Right lobe of liver (tissue), 4 donors: ENCODE data around the gene SEPTIN2.

Experiments used
- CTCF ChIP-seq, 4 donors: fragments of 200-600 bp in 3 of 4; fragments of 450-650 bp in 1 of 4; IDR thresholded peaks; one replicate each; pipeline versions ENCODE4 v1.5.1 to v1.8.0; 2016 to 2022; ENCODE audit warnings: antibody characterized with exemption in 4 of 4, mild to moderate bottlenecking in 2 of 4
- POLR2A ChIP-seq: fragments of 450-650 bp; IDR thresholded peaks from one replicate; pipeline ENCODE4 v1.6.1; 2017; ENCODE audit warnings: antibody characterized with exemption, mild to moderate bottlenecking
- donor health status: DM: no; HTN: no; CAD: no.
- donor health status: DM: no; HTN: no; CAD: no.
- donor health status: DM: no; HTN: yes; CAD: no.

- no peak for TF ChIP-seq POLR2A
- no peak for TF ChIP-seq CTCF (IDR thresholded peaks at IDR 0.05)
Measured at GRCh38 chr2:241356871-241357260, 41.1 kb downstream of the SEPTIN2 start.
